ENCODE results near the gene DUS1L.
"Not testable (repeated sequence)": the region's sequence is repeated elsewhere in the genome, so short reads cannot be mapped to it uniquely, and the experiment has no call there.

Gene DUS1L

GRCh38 chr17:82039695-82040299, 25.8 kb downstream of the DUS1L start:
- no peak for DNase-seq (ENCODE audit: low spot score)

DNA sequence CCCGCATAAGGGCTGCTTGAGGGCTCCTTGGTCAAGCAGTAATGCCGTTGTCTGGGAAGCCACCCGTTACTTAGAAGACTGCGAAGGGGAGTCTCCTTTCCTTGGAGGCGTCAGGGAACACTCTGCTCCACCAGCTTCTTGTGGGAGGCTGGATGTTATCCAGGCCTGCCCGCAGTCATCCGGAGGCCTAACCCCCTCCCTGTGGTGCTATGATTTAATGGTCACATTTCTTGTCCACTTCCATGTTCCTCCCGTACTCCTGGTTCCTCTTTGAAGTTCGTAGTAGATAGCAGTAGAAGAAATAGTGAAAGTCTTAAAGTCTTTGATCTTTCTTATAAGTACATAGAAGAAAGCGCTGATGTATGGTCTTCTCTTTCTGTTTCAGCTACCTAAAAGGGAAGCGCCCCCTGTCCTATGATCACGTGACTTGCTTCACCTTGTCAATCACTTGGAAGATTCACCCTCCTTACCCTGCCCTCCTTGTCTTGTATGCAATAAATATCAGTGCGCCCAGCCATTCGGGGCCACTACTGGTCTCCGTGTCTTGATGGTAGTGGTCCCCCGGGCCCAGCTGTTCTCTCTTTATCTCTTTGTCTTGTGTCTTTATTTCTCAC, 26.7 kb downstream of the DUS1L start:
- DNase-seq (ENCODE audit: low spot score) = not testable (repeated sequence)

DNA sequence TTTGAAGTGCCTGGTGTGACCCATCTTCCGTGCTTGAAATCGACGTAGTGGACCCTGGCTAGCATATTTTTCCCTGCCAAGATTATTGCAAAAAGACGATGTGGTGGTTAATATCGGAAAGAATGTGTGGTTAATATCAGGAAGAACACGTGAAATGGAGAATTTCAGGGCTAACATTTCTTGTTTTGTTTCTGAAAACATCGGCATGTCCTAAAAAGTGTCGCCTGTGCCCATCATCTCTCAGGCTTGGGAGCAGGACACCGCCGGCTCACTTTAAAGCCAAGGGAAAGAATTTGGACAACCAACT, 27.8 kb downstream of the DUS1L start:
- no peak for DNase-seq (ENCODE audit: low spot score)

DNA sequence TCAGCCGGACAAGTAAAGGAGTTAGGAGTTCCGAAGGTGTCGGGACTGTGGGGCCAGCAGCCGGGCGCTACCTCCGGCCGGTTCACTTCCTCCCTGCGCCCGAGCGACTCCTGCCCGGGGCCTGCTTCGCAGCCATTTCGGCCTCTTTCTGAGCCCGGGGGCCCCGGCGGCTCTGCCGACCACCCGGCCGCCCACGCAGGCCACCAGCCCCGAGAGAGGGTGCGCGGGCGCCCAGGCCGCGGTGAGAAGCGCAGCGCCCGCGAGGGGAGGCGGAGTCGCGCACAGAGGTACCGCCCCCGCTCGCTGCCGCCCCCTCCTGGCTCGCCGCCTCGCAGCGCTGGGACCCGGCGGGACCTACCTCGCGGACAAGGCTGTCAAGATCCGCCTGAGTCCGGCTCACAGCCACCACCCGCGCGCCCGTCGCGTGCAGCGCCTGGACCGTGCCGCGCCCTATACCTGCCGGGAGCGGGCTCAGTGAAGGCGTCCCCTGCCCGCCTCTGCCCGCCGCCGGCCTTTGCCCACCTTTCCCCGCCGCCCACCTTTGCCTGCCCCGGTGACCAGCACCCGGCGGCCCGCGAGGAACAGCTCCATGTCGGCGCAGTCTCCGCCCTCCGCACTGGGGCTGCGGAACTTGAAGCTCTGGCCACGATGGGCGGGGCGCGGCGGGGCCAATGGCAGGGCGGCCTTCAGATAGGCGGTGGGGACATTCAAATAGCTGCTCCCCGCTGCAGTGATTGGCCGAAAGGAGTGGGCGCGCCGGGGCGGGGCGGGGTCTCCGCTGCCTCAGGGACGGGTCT, 28.3 kb downstream of the DUS1L start, which contains the start of gene DCXR:
Gene DCXR, minus strand, starts transcription at position 606 of the 797 bp plus-strand sequence. Its CDS starts 15 bp downstream, at position 591.
- DNase-seq (ENCODE audit: low spot score) = peak; percentile 100

GRCh38 chr17:82036634-82037091, 28.9 kb downstream of the DUS1L start:
- no peak for DNase-seq (ENCODE audit: low spot score)

DNA sequence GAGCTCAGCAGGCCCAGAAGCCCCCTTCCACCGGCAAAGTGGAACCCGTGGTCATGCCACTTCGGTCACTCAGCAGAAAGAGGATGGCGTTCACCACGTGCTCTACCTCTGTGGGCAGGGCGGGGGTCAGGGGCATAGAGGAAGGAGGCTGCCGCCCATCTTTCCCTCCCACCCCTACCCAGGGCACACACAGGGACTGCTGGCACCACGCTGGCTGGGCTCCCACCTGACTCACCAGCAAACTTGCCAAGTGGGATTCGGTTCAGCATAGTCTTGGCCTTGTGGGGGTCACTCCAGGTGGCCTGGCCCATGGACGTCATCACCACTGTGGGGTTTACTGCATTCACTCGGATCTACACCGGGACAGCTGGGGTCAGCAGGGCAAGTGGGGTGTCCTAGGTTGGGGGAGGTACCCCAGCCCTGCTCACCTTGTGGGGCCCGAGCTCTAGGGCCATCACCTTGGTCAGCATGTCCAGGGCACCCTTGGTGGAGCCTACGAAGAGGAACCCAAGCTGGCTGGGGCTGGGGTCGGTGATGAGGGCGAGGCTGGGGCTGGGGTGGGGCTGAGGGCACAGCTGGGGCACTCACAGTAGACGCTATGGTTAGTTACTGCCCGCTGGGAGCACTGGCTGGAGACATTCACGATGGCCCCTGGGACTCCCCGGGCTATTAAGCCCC, 29.5 kb downstream of the DUS1L start:
- no peak for DNase-seq (ENCODE audit: low spot score)

GRCh38 chr17:82035488-82035887, 30.1 kb downstream of the DUS1L start:
- DNase-seq (ENCODE audit: low spot score) = no peak

- DNase-seq (ENCODE audit: low spot score) = no peak
These were observed 31.1 kb downstream of the DUS1L start for GRCh38 chr17:82034371-82035011.

DNA sequence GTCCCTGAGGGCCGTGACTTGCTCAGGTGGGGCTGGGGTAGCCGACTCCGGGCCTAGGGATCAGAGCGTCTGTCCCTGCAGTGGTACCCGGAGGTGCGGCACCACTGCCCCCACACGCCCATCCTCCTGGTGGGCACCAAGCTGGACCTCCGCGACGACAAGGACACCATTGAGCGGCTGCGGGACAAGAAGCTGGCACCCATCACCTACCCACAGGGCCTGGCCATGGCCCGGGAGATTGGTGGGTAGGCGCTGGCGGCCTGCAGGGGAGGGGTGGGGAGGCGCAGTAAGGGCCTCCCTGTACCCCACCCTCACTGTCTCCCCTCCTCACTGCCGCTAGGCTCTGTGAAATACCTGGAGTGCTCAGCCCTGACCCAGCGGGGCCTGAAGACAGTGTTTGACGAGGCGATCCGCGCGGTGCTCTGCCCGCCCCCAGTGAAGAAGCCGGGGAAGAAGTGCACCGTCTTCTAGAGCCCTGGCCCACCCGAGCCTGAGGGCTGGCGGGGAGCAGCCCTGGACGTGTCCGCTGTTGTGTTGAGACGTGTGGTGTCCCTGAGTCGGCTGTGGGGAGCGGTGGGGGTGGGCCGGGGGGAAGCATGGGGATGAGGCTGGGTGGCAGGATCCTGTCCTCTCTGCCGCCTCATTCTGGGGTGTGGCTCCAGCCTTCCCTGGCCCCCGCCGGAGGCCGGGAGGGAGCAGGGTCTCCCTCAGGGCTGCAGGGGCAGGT, 32.1 kb downstream of the DUS1L start:
- DNase-seq (ENCODE audit: low spot score) = no peak

DNA sequence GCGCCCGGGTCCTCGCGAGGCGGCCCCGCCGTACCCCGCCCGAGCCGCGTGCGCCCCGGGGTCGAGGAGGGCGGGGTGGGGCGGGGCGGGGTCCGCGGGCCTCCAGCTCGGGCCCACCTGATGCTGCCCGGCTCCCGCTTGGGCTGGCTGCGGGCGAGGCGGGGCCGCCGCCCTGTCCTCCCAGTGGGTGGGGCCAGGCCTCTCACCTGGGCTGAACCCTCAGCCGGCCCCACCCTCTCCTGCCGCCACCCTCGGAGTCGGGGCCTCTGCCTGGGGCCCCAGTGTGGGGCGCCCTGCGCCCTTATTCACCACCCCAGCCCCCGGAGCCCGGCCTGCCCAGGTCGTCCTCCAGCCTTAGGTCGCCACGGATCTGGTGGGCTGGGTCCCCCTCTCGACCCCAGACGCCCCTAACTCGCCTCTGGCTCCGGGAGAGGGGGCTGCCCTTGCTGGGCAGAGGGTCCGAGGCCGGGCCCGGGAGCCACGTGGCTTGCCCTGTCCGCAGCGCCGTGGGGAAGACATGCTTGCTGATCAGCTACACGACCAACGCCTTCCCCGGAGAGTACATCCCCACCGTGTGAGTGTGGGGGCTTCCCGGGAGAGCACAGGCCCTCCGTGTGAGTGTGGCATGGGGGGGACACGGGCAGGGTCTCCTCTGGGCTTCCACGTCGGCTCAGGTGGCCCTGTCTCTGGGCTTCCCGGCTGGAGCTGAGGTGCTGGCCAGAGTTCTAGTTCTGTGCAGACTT, 33.5 kb downstream of the DUS1L start:
- peak; percentile 76 for DNase-seq (ENCODE audit: low spot score)

- DNase-seq (ENCODE audit: low spot score) = no peak
These were observed 34.2 kb downstream of the DUS1L start, which contains the start of gene RAC3 for GRCh38 chr17:82031303-82031884. Gene RAC3 (plus strand): TSS chr17:82031678. CDS start chr17:82031762, 84 bp downstream.

DNA sequence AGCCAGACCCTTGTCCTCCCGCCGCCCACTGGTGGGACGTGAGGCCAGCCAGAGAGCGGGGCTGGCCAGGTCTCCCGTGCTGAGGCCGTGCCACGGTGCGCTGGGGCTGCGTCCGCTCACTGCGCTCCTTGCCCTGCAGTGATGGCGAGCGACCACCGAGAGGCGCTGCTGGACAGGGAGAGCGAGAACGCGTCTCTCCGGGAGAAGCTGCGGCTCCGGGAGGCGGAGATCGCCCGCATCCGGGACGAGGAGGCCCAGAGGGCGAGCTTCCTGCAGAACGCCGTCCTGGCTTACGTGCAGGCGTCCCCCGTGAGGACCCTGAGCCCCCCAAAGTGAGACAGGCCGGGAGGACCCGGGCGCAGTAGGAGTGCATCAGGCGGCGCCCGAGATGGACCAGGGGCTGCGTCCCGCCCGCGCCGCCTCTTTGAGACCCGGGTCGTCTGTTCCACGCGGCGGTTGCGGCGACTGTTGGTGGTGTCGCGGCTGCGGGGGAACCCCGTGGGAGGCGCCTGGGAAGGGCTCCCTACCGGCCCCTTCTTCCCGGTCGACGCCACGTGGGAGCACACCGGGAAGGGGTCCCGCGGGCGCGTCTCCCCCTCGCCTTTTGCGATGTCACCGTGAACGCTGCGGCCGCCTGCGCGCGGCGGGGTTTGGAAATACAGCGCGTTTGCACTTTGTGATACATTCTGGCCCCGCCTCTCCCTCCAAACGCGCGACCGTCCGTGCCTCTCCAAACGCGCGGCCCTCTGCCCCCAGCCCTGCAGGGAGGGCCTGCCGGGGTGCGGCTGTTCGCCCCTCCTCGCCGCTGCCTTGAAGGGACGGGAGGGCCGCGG, 34.9 kb downstream of the DUS1L start:
- DNase-seq (ENCODE audit: low spot score) = peak; percentile 96

- no peak for DNase-seq (ENCODE audit: low spot score)
These were observed 35.6 kb downstream of the DUS1L start for GRCh38 chr17:82029990-82030469.

- no peak for DNase-seq (ENCODE audit: low spot score)
These were observed 36.2 kb downstream of the DUS1L start for GRCh38 chr17:82029391-82029790.

- no peak for DNase-seq (ENCODE audit: low spot score)
These were observed 36.6 kb downstream of the DUS1L start for GRCh38 chr17:82028966-82029365.

DNA sequence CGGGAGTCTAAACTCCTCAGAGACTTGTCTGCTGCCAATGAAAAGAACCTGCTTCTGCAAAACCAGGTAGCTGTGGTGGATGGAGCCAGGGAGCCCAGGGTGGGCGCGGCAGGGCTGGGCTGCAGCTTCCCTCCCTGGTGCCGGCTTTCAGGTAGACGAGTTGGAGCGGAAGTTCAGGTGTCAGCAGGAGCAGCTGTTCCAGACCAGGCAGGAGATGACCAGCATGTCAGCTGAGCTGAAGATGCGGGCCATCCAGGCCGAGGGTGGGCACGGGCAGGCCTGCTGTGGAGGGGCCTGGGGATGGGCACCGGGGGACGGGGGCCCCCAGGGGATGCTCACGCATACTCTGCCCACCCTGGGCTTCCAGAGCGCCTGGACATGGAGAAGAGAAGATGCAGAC, 37.4 kb downstream of the DUS1L start:
- DNase-seq (ENCODE audit: low spot score) = no peak

- no peak for DNase-seq (ENCODE audit: low spot score)
These were observed 40.0 kb downstream of the DUS1L start for GRCh38 chr17:82025401-82026107.

DNA sequence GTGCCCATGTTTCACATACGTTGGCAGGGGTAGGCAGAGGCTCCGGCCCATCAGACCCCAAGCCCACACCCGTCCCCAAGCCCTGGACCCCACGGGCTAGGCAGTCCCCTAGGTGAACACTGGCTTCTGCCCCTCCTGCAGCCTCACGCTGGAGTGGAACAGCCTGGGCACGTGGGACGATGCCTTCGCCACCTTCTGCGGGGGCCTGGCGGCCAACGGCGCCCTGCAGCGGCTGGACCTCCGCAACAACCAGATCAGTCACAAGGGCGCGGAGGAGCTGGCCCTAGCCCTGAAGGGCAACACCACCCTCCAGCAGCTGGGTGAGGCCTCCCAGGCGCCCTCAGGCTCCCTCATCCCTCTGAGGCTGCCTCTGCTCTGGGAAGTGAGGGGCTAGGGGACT, 40.7 kb downstream of the DUS1L start:
- no peak for DNase-seq (ENCODE audit: low spot score)
